HG02852 (cell line): ENCODE measurements around the gene TEX2.
A peak's percentile ranks its signal among the peaks of the same experiment; 100 is the strongest.

Experiments used
- ATAC-seq: cut with Tn5 transposase; IDR thresholded peaks from one replicate; pipeline ENCODE4 v1.9.1; 2021; ENCODE audit warnings: mild to moderate bottlenecking, moderate library complexity; ENCODE audit not compliant: unreplicated experiment

The TEX2 gene

GRCh38 chr17:64148017-64148631, 114.9 kb downstream of the TEX2 start:
- no peak for ATAC-seq

DNA sequence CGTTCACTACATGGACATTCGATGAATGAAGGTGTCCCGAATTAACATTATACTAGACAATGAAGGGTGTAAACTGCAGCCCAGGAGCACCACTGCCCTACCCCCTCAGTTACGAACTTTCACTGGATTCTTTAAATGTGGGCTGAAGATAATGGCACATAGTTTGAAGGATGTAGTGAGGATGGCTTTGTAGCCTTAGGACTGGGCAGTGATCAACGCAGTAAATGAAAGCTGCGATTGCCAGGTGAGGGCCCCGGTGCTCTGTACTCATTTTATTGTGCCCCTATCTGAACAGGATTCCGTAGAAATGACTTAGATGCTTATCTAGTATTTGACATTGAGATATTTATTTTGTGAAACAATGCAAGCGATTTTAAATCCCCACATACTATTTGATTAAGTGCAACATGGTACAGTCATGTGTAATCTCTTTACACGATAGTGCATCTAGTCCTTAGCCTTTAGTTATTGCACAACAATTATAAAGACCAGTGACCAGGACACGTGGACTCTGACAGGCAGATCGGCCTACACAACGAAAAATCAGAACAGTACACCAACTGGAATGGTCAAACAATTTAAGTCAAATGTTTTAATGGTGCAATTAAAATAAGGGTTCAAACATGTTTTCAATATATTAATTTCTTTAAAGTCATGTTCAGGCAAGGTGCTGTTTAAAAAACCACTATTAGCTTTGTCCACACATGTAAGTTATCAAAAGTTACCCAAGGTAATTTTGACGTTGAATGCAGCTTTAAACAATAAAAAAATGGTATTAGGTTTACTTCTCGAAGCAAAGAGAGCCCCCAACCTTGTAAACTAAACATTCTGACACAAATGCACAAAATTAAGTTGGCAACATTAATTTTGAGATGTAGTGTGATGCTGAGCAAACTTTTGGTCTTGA, 115.7 kb downstream of the TEX2 start:
- ATAC-seq: no peak

GRCh38 chr17:64146418-64147109, 116.5 kb downstream of the TEX2 start:
- ATAC-seq: peak; percentile 18

- ATAC-seq: peak; percentile 92
Measured at GRCh38 chr17:64145751-64146417, 117.2 kb downstream of the TEX2 start.

GRCh38 chr17:64145375-64145750, 117.7 kb downstream of the TEX2 start:
- peak; percentile 10 for ATAC-seq

GRCh38 chr17:64139542-64139941, 123.5 kb downstream of the TEX2 start:
- no peak for ATAC-seq

- no peak for ATAC-seq
Measured at GRCh38 chr17:64138441-64138840, 124.6 kb downstream of the TEX2 start.

DNA sequence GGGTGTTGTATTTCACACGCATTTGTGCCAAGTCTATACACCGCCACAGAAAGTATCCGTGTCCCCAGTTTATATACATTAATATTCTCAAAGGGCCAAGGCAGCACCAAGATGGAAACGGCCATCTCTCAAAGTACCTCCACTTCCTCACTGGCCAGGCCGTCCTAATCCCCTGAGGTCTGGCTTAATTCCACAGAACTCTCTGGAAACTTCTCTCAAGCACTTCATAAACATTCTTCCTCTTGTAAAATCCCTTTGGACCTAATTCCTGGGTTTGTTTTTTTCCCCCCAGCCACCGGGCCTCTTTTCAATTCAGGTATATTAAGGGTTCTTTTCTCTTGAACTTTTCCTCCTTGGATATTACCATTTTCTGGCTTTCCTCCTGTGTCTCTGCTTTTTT, 128.1 kb downstream of the TEX2 start:
- ATAC-seq: no peak

- no peak for ATAC-seq
Measured at GRCh38 chr17:64134216-64134970, 128.7 kb downstream of the TEX2 start.

DNA sequence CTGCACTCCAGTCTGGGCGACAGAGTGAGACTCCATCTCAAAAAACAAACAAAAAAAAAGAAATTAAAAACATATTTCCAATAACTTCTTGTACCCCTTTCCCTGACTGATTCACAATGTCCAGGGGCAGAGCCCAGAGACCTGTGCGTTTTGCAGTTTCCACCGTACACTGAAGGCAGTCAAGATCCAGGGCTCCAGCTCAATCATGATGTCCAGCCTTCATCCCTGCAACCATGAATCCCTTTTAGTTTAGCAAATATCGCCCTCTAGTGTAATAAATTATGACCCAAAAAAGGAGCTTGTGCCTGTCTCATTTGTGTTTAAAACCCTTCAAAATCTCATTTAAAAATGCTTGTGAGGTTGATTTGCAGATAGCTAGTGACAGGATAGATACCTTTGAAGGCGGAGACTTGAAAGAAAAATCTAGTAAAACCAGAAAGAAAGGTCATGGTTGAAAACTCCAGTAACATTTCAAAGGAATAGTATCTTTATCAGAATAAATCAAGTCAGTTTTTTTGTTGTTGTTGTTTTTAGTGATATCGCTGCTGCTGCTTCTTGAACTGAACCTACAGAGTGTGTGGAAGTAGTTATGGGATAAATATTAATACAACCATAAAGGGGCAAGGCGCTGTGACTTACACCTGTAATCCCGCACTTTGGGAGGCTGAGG, 129.4 kb downstream of the TEX2 start:
- no peak for ATAC-seq

- ATAC-seq: no peak
Measured at GRCh38 chr17:64131606-64132270, 131.3 kb downstream of the TEX2 start.

- ATAC-seq: peak; percentile 24
Measured at GRCh38 chr17:64130559-64131001, 132.5 kb downstream of the TEX2 start.

DNA sequence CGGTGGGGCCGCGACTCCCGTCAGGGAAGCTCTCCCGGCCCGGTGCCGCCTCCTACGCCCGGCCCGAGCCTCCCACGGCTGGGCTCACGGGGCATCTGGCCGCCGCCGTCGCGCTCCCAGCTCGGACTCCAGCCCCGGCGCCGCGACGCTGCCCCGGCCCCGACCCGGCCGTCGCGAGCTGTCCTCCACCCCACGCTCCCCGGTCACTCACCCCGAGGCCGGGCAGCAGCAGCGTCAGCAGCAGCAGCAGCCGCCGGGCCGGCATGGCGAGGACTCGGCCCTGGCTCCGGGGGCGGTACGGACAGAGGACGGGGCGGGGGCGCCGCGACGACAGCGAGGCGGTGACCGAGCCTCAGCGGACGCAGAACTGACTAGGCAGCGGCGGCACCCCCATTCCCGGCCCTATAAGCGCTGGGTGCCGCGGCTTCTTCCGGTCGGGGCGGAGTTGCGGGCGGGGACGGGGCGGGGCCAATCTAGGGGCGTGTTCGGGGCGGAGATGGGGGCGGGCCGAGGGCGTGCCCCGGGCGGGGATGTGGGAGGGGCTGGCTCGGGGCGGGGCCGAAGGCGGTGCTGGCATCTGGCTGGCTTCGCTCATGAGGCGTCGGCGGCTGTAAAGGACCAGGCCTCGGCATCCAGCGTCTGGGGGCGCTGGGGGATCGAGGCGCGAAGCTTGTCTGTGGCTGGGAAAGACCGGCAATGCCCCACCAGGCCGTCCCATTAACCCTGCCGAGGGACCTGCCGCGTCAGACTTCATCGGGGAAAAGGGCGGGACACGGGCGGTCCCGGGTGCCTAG, 133.1 kb downstream of the TEX2 start, which contains the start of gene ERN1:
TSS of gene ERN1 (minus strand) at position 380 of the 794 bp plus-strand sequence. CDS start at position 265, 115 bp downstream.
- ATAC-seq: peak; percentile 78

- ATAC-seq: no peak
Measured at GRCh38 chr17:64129515-64129764, 133.6 kb downstream of the TEX2 start.

DNA sequence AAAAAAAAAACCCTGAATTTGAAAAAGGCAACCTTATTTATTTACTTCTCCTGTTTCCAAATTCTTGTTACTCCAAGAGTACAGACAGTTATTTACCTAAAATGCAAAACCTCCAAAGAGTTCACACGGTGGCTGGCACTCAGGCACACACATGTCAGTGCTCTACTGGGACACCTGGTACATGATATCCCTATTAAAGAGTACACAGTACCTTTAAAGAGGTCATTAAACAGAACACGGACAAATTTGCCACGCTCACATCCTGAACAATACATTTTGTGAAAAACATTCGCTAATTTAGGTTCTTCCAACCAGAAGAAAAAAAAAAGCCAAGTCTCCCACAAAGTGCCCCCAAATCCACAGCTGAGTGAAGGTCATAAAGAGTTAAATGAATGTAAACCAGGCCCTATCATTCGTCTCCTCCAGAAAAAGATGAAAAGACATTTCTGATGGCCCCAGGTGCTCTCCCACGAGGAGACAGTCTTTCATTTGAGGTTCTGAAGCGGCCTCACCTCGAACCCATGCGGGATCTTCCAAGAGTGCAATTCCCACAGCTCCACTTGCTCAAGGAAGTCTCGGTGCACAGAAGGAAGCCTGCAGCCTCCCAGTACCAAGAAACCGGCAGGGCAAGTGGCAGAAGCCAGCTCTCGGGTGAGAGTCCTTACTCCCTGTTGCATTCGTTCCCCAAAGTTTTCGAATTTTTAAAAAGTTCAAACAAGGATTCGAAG, 134.1 kb downstream of the TEX2 start:
- ATAC-seq: no peak

GRCh38 chr17:64126918-64127317, 136.1 kb downstream of the TEX2 start:
- ATAC-seq: no peak

- ATAC-seq: no peak
Measured at GRCh38 chr17:64125937-64126336, 137.1 kb downstream of the TEX2 start.

- no peak for ATAC-seq
Measured at GRCh38 chr17:64124609-64125008, 138.5 kb downstream of the TEX2 start.
